SK-N-SH treated with all-trans-retinoic acid at 6 μM for 48 hours (cell line): ENCODE measurements around the gene DCBLD2.

Source experiments
- ARNTL ChIP-seq: fragments of 450-650 bp; formaldehyde crosslinking; IDR thresholded peaks from 2 replicates; pipeline ENCODE4 v1.5.0; 2020; ENCODE audit warnings: low read depth, mild to moderate bottlenecking, moderate library complexity, borderline replicate concordance
- BACH2 ChIP-seq: fragments of 250-450 bp; sonication (Bioruptor Pico); IDR thresholded peaks from 2 replicates; pipeline ENCODE4 v1.9.0; 2021; ENCODE audit warnings: mild to moderate bottlenecking, borderline replicate concordance
- ISL1 ChIP-seq: fragments of 250-450 bp; sonication (Bioruptor Pico); IDR thresholded peaks from 2 replicates; pipeline ENCODE4 v2.1.2; 2022; ENCODE audit warnings: mild to moderate bottlenecking, moderate library complexity
- TOX ChIP-seq: fragments of 250-450 bp; sonication (Bioruptor Pico); IDR thresholded peaks from 2 replicates; pipeline ENCODE4 v1.8.0; 2021; ENCODE audit warnings: mild to moderate bottlenecking, moderate library complexity, borderline replicate concordance
- ZC3H10 ChIP-seq: fragments of 250-450 bp; sonication (Bioruptor Pico); IDR thresholded peaks from 2 replicates; pipeline ENCODE4 v1.5.1; 2021; ENCODE audit warnings: mild to moderate bottlenecking, moderate library complexity
- ZFP3 ChIP-seq: fragments of 250-450 bp; sonication (Bioruptor Pico); IDR thresholded peaks from 2 replicates; pipeline ENCODE4 v1.5.0; 2020; ENCODE audit warnings: mild to moderate bottlenecking, moderate library complexity
- ZFP30 ChIP-seq: fragments of 450-650 bp; formaldehyde crosslinking; IDR thresholded peaks from 2 replicates; pipeline ENCODE4 v1.5.0; 2022; ENCODE audit warnings: mild to moderate bottlenecking, moderate library complexity
- ZNF565 ChIP-seq: fragments of 450-650 bp; formaldehyde crosslinking; conservative IDR thresholded peaks from 2 replicates; pipeline ENCODE4 v1.5.0; 2020; ENCODE audit warnings: low read depth, mild to moderate bottlenecking, moderate library complexity
- ZNF70 ChIP-seq: fragments of 450-650 bp; formaldehyde crosslinking; IDR thresholded peaks from 2 replicates; pipeline ENCODE4 v1.5.0; 2020; ENCODE audit warnings: mild to moderate bottlenecking, moderate library complexity

- TF ChIP-seq TOX (no peak), ZNF70 (CRISPR knock-in tag) (no peak), ISL1 (no peak), ARNTL (no peak), BACH2 (CRISPR knock-in tag) (no peak), ZFP3 (CRISPR knock-in tag) (no peak), ZNF565 (CRISPR knock-in tag) (no peak), ZC3H10 (CRISPR knock-in tag) (no peak), ZFP30 (CRISPR knock-in tag) (no peak)
Observed at GRCh38 chr3:98892263-98892662, 9.2 kb downstream of the DCBLD2 start.
